ENCODE data around the gene SP1.
A peak's percentile ranks its signal among the peaks of the same experiment; 100 is the strongest.
"Not testable (repeated sequence)": the region's sequence is repeated elsewhere in the genome, so short reads cannot be mapped to it uniquely, and the experiment has no call there.

The SP1 gene

DNA sequence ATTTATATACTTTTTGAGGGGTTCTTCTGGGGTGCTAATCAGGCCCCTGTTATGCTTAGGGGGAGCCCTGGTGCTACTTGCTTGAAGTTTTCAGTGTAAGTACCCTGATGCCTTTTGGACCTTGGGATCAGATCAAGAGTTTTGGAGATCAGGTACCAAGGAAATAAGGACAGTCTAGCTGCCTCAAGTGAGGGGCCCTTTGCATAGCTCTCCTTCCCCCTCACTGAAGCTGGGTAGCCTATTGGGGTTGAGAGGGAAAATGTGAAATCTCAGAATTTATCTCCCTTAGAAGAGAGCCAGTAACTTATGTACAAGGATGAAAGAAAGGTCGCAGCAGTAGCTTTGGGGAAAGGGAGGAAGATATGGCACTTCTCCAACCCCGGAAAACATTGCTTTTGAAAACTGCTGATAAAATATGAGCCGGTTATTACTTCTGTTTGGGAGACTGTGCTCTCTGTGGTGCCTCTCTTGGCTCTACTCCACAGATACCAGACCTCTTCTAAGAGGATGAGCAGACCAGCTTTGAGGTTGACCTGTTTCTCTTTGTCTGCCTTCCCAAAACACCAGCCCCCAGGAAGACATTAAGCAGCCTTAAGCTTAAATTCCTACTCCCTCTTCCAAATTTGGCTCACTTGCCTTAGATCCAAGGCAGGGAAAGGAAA lies 34.9 kb downstream of the SP1 start:
- DNase-seq: no peak

DNA sequence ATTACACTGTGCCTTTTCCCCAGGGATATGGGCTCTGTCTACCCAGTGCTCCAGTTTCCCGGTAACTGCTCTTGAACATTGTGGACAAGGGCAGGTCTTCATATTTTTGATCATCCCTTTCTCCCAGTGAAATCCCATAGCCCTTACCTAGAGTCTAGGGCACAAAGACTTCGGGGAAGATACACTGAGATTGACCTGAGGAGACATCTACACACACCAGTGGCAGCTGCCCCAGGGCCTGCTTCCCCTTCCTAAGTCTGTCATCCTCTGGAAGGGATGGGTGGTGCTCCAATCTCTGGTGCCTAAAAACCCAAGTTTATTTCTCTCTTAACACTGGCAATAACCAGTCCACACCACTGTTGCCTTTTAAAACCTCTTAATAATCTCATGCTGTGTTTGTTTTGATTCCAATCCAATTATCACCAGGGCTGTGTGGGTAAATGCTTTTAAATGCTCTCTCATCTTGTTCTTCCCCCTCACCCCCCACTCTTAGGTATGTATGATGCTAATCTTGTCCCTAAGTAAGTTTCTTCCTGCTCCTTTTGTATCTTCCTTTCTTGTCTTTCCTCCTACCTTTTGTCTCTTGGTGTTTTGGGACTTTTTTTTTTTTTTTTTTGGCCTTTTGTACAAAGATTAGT lies 35.9 kb downstream of the SP1 start:
- DNase-seq: not testable (repeated sequence)

DNA sequence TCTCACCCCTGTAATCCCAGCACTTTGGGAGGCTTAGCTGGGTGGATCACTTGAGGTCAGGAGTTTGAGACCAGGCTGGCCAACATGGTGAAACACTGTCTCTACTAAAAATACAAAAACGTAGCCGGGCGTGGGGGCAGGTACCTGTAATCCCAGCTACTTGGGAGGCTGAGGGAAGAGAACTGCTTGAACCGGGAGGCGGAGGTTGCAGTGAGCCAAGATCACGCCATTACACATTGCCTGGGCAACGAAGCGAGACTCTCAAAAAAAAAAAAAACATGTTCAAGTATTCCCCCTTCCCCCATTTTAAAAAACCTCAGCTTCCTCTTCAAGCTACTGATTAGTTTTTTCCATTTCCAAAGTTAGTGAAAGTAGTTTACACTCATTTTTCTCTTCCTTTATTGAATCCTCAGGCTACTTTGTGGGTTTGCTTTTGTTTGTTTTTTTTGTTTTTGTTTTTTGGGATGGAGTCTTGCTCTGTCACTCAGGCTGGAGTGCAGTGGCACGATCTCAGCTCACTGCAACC lies 37.4 kb downstream of the SP1 start:
- DNase-seq: not testable (repeated sequence)

DNA sequence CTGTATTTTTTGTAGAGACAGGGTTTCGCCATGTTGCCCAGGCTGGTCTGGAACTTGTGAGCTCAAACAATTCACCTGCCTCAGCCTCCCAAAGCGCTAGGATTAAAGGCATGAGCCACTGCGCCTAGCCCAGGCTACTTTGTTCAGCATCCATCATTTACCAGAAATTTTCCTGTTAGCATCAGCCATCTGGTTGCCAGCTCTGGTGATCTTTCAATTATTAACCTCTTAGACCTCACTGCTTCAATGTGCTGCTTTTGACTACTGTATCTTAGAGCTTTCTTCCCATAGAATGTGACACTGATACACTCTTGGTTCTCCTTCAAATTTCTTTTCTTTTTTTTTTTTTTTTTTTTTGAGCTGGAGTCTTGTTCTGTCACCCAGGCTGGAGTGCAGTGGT lies 38.2 kb downstream of the SP1 start:
- no peak for DNase-seq

DNA sequence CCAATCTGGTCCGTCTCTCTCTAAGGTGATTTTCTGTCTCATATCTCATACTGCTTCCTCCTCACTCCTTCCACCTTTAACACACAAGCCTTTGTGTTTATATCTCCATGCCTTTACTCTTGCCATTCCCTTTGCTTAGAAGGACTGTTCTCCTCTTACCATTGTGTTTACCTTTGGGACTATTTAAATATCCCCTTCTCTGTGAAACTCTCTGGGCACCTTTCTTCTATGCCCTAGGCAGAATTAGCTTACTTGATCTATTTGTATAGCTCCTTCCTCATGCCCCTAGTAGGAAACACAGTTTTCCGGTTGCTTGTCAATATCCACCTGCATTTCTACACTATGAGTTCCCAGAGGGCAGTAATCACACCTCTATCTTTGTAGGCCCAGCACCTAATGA lies 39.8 kb downstream of the SP1 start:
- no peak for DNase-seq

DNA sequence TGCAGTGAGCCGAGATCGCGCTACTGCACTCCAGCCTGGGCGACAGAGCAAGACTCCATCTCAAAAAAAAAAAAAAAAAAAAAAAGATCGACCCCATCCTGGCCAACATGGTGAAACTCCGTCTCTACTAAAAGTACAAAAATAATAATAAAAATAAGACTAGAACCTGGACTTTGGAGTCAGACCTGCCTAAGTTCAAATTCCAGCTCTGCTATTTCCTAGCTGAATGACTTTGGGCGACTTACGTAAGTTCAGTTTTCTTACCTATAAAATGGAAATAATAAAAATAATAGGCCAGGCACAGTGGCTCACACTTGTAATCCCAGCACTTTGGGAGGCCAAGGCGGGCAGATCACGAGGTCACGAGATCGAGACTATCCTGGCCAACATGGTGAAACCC lies 42.3 kb downstream of the SP1 start:
- not testable (repeated sequence) for DNase-seq

DNA sequence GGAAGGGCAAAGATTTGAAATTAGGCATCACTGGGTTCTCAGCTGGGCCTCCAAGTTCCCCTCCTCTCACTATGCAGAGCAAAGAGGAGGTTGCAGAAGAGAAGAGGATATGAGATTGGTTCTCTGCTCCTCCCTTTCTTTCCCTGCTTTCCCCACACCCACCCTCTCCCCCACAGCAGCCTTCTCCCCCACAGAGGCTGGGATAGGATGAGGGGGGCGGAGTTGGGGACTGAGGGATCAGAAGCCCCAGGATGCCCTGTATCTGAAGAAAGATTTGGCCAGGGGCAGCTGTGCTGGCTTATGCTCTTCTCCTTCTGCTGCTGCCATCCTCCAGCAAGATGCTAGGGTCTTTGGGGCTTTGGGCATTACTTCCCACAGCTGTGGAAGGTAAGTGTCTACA lies 43.6 kb downstream of the SP1 start, which contains the start of gene AMHR2:
AMHR2 (plus strand) TSS at position 259 of the 400 bp plus-strand sequence; CDS start at position 339, 80 bp downstream.
- no peak for DNase-seq

DNA sequence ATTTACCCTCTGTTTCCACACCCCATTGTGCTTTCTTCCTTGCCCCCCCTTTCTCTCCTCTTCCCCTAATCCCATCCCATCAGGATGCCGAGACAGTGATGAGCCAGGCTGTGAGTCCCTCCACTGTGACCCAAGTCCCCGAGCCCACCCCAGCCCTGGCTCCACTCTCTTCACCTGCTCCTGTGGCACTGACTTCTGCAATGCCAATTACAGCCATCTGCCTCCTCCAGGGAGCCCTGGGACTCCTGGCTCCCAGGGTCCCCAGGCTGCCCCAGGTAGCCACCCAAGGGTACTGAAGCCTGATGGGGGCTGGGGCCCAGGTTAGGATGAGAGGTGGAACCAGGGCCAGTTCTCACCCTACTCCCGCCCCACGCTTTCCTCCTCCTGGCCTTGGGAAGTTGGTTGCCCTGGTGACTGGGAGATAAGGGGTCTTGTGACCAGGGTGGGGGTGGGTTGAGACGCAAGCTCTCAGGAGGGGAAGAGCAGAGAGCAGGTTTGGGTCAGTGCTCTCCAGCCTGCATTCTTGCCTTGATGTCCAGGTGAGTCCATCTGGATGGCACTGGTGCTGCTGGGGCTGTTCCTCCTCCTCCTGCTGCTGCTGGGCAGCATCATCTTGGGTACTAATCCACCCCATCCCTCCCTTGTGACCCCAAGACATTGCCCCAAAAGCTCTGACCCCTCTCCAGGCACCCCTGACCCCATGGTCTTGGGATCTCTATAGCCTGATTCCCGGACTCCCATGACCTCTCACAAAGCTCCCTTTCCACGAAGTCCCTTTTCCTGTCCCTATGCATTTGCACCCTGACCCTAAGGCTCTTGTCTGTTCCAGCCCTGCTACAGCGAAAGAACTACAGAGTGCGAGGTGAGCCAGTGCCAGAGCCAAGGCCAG lies 44.9 kb downstream of the SP1 start:
- DNase-seq: no peak

DNA sequence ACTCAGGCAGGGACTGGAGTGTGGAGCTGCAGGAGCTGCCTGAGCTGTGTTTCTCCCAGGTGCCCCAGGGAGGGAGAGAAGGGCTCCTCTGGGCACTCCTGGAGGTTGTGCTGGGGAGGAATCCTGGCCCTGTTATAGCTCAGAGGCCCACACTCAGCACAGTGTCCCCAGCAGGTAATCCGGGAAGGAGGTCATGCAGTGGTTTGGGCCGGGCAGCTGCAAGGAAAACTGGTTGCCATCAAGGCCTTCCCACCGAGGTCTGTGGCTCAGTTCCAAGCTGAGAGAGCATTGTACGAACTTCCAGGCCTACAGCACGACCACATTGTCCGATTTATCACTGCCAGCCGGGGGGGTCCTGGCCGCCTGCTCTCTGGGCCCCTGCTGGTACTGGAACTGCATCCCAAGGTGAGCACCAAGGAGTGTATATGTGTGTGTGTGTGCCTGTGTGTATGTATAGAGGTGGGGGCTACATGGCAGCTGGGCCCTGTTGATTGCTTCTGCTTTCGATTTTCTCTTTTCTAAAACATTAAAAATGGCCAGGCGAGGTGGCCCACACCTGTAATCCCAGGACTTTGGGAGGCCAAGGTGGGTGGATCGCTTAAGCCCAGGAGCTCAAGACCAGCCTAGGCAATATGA lies 45.7 kb downstream of the SP1 start:
- no peak for DNase-seq

DNA sequence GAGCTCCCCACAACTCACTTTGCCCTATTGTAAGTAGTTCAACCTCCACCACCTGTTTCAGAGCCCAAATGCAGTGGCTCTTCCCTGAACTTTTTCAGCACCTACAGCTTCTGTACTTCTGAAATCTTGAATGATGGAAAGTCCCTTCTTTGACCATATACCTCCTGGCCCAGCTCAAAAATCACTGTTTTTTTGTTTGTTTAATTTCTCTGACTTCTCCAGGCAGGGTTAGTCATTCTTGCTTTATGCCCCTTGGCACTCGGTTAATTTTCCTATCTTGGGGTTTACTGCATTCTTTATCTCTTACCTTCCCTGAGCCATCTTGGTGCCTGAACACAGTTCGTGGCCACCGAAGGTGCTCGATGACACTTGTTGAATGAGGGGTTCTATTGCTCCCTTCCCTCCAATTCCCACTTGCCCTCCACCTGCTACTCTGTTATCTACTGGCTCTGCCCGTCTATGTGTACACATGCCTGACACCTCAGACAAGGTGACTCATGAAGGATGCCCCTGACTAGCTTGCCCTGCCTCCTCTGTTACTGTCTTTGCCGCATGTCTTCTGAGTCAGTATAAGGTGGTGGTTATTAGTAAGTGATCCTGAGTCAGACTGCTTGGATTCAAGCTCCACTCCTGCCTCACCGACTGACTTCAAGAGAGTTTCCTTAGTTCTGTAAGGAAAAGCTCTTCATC lies 48.1 kb downstream of the SP1 start:
- DNase-seq: no peak

DNA sequence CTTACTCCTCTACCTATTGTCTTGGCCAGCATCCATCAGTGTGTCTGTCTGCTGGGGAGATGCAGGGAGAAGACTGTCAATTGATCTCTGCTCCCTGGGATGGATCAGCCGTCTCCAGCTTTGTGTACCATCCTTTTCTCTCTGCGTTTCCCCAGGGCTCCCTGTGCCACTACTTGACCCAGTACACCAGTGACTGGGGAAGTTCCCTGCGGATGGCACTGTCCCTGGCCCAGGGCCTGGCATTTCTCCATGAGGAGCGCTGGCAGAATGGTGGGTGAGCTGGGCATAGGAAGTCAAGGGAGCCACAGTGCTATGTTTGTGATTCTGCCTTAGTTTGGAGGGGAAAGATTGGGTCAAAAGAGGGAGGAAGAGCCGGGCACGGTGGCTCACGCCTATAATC lies 48.8 kb downstream of the SP1 start:
- DNase-seq: no peak

DNA sequence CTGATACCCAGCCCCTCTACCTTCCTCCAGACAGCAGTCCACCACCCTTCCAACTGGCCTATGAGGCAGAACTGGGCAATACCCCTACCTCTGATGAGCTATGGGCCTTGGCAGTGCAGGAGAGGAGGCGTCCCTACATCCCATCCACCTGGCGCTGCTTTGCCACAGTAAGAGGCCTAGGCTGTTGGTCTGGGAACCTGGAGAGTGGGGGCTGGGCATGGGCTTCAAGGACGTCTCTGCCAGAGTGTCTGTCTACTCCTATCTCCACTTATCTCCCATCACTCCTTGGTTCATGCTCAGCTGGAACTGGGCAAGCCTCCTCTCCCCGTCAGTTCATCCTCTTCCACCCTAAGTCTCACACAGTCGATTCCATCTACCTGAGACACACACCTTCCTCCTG lies 50.1 kb downstream of the SP1 start:
- DNase-seq: no peak

DNA sequence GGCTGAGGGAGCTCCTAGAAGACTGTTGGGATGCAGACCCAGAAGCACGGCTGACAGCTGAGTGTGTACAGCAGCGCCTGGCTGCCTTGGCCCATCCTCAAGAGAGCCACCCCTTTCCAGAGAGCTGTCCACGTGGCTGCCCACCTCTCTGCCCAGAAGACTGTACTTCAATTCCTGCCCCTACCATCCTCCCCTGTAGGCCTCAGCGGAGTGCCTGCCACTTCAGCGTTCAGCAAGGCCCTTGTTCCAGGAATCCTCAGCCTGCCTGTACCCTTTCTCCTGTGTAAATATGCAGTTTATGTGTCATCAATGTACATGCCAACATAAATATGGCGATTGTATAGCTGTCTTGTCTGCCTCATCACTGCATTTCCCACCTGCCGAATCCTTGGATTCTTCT lies 51.2 kb downstream of the SP1 start:
- DNase-seq: no peak

DNA sequence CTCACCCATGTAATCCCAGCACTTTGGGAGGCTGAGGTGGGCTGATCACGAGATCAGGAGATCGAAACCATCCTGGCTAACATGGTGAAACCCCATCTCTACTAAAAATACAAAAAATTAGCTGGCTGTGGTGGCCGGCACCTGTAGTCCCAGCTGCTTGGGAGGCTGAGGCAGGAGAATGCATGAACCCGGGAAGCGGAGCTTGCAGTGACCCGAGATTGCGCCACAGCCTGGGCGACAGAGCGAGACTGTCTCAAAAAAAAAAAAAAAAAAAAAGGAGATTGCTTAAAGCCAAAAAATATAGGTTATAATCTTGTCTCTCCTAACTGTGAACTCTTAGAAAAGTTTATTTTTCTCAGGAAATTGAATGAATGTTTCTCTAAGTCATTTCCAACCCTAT lies 55.4 kb downstream of the SP1 start:
- DNase-seq: not testable (repeated sequence)

DNA sequence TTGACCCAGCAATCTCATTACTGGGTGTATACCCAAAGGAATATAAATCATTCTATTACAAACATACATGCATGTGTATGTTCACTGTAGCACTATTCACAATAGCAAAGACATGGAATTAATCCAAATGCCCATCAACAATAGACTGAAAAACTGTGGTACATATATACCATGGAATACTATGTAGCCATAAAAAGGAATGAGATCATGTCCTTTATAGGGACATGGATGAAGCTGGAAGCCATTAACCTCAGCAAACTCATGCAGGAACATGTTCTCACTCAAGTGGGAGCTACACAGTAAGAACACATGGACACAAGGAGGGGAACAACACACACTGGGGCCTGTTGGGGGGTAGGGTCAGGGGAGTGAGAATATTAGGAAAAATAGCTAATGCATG lies 59.6 kb downstream of the SP1 start:
- not testable (repeated sequence) for DNase-seq

DNA sequence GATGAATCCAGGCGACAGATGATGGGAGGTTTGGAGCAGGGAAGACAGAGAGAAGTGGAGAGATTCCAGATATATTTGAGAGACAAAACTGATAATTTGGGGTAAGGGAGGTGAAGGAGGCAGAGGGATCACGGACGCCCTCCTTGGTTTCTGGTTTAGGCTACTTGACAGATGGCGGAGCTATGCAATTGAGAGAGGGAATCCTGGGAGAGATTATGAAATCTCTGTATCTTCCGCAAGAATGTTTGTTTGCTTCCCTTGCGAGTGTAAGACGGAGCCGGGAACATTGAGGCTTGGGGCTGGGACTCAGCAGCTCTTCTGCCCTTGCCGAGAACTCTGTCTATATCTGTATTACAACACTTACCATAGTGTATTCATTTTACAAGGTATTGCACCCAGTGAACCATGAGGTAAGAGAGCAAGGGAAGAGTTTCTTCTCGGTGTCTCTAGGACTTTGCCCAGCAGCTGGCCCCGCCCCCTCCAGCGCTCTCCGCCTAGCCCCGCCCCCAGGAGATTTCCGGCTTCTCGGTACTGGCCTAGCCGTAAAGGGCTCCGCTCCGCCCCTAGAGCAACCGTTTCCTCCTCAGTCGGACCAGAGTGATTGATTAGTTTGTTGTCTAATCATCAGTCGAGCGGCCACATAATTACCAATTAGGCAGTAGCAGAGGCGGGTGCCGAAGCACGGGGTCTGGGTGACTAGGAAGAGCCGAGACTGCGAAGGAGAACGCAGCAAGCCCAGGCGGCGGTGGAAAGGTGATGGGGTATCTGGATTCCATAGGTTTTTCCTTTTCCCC lies 61.3 kb downstream of the SP1 start, which contains the start of gene PRR13:
PRR13 (plus strand) TSS at position 695 of the 794 bp plus-strand sequence. CDS start 981 bp downstream, outside the sequence.
- peak; percentile 98 for DNase-seq

DNA sequence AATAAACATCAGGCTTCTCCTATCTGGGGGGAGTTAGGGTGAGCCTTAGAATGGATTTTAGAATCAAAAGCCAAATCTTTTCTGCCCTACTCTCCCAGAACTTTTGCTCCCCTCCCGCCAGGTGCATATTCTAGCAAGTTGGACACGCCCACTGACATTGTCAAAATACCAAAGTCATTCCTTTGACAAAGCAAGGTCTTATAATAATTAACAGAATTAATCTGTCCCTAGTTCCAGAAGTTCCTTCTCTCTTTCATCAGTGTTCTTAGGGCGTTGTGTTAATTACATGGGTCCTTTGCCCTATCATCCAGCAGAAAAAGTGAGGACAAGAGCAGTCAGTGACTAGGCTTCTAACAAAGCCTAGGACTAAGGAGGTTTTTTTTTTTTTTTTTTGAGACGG lies 64.0 kb downstream of the SP1 start:
- DNase-seq: no peak

DNA sequence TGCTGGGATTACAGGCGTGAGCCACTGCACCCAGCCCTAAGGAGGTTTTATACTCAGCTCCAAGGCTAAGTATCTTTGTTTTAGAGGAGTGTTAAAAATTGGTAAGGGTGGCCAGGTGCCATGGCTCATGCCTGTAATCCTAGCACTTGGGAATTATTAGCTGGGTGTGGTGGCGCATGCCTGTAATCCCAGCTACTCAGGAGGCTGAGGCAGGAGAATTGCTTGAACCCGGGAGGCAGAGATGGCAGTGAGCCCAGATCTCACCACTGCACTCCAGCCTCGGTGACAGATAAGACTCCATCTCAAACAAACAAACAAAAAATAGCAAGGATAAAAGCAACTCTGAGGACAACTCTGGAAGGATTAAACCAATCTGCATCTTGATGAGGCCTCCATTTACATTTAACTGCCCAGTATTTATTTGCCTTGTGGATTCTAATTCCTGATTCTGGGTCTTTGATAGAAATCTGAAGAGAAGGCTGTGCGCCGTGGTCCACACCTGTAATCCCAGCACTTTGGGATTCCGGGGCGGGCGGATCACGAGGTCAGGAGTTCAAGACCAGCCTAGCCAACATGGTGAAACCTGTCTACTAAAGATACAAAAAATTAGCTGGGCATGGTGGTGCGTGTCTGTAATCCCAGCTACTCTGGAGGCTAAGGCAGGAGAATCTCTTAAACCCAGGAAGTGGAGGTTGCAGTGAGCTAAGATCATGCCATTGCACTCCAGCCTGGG lies 64.8 kb downstream of the SP1 start:
- DNase-seq: not testable (repeated sequence)

DNA sequence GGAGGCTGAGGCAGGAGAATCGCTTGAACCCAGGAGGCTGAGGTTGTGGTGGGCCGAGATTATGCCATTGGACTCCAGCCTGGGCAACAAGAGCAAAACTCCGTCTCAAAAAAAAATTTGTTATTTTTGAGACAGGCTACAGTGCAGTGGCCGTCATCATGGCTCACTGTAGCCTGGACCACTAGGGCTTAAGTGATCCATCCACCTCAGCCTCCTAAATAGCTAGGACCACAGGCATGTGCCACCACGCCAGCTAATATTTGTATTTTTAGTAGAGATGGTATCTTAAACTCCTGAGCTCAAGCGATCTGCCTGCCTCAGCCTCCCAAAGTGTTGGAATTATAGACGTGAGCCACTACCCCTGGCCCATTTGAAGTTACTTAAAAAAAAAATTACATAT lies 71.0 kb downstream of the SP1 start:
- DNase-seq: no peak

DNA sequence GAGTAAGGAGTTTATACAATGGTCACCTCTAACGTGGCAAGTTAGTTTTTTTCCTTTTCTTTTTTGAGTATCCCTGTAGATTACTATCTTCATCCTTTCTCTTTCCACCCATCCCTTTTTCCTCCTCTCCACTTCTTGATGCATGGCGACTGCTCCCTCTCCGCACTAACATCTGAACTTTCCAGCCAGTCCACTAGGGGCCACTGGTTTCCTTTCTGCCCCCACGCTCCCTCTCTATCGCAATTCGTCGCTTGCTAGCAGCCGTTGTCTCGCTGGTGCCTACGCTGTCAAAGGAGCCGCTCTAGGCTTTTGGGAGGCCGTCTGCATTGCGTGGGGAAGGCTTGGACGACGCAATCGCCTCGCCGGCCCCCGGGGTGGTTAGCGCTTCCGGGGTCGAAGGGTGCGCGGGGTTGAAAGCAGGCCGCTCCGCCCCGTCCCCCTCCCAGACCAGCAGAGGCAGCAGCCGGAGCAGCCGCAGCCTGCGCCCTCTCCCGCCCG lies 71.7 kb downstream of the SP1 start, which contains the start of gene PCBP2:
PCBP2 (plus strand) TSS at position 442 of the 498 bp plus-strand sequence. CDS start 2,699 bp downstream, outside the sequence.
- peak; percentile 99 for DNase-seq
